ENCODE data around the gene BLTP3B.
"Not testable (repeated sequence)": the region's sequence is repeated elsewhere in the genome, so short reads cannot be mapped to it uniquely, and the experiment has no call there.

Gene BLTP3B, protein sequence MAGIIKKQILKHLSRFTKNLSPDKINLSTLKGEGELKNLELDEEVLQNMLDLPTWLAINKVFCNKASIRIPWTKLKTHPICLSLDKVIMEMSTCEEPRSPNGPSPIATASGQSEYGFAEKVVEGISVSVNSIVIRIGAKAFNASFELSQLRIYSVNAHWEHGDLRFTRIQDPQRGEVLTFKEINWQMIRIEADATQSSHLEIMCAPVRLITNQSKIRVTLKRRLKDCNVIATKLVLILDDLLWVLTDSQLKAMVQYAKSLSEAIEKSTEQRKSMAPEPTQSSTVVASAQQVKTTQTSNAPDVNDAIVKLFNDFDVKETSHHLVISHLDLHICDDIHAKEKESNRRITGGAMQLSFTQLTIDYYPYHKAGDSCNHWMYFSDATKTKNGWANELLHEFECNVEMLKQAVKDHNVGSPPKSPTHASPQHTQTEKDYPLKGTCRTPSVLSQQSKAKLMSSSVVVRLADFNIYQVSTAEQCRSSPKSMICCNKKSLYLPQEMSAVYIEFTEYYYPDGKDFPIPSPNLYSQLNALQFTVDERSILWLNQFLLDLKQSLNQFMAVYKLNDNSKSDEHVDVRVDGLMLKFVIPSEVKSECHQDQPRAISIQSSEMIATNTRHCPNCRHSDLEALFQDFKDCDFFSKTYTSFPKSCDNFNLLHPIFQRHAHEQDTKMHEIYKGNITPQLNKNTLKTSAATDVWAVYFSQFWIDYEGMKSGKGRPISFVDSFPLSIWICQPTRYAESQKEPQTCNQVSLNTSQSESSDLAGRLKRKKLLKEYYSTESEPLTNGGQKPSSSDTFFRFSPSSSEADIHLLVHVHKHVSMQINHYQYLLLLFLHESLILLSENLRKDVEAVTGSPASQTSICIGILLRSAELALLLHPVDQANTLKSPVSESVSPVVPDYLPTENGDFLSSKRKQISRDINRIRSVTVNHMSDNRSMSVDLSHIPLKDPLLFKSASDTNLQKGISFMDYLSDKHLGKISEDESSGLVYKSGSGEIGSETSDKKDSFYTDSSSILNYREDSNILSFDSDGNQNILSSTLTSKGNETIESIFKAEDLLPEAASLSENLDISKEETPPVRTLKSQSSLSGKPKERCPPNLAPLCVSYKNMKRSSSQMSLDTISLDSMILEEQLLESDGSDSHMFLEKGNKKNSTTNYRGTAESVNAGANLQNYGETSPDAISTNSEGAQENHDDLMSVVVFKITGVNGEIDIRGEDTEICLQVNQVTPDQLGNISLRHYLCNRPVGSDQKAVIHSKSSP (N-terminal part only)
- total RNA-seq, result 34.3 to 137 (median 52.3) reads per million in 3 experiments

DNA sequence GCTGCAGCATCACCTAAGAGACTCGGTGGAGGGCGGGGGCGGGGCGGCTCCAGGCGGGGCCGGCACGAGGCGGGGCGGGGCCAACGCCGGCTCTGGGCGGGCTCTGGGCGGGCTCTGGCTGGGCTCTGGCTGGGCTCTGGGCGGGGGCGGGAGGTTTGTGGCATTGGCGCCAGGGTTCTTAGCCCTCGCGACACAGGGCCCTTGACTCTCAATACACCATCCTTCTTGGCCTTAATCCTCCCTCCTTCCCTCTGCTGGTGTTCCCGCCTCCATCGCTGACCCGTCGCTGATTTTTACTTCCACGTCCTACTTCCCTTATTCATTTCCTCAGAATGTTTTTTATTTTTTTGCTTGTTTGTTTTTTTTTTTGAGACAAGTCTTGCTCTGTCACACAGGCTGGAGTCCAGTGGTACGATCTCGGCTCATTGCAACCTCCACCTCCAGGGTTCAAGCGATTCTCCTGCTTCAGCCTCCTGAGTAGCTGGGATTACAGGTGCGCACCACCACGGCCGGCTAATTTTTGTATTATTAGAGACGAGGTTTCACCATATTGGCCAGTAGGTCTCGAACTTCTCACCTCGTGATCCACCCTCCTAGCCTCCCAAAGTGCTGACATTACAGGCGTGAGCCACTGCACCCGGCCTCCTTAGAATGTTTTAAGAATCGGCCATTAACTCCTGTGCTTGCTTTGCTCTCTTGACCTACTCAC, at the start of gene BLTP3B:
TSS of gene BLTP3B (minus strand) at position 24 of the 709 bp plus-strand sequence. CDS start 239 bp downstream, outside the sequence.
- peak; percentile 79 for DNase-seq

DNA sequence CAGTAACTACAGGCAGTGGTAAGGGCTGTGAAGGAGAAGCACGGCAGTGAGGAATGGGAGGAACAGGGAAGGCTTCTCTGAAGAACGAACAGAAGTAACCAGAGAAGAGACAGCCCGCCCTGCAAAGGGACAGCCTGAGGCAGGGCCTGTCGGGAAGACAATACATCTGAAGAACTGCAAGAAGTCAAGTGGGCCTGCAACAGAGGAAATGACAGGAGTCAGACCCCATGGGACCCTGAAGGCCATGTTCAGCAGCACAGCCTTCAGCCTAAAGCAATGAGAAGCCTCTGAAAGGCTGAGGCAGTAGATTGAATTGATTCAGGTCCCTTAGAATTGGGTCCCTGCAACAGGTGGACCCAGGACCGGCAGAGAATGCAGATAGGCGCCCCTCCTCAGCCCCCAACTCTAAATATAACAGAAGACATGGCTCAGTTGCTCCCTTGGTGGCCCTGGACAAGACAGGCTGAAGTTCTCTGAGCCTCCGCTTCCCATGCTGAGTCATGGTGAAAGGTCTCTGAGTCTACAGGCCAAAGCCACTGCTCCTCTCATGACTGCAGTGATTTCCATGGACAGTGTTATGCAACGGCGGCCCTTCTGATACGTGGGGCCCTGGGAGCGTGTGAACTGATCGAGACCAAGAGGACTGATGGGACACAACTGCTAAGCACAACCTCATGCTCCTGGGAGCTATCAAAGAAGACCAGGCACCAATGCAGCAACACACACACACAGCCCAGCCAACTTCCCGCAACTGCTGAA, 47.1 kb upstream of the BLTP3B start:
- no peak for DNase-seq

DNA sequence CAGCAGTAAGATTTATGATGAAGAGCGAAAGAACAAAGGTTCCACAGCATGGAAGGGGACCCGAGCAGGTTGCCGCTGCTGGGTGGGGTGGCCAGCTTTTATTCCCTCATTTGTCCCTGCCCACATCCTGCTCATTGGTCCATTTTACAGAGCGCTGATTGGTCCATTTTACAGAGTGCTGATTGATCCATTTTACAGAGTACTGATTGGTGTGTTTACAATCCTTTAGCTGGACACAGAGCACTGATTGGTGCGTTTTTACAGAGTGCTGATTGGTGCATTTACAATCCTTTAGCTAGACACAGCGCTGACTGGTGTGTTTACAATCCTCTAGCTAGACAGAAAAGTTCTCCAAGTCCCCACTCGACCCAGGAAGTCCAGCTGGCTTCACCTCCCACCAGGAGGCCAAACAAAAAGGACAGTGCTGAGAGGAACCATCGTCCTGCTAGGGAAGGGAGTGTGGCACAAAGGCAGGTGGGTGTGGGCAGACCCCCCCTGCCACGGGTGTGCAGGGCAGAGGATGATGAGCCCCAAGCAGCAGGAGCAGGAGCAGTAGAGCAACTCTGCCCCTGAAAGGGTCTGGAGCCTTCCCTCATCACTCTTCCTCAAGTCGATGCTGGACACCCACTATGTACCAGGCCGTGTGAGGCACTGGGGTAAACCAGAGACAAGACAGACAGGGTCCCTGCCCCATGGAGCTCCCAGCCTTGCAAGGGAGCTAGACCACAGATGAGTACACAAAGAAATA, 46.4 kb upstream of the BLTP3B start:
- not testable (repeated sequence) for DNase-seq

DNA sequence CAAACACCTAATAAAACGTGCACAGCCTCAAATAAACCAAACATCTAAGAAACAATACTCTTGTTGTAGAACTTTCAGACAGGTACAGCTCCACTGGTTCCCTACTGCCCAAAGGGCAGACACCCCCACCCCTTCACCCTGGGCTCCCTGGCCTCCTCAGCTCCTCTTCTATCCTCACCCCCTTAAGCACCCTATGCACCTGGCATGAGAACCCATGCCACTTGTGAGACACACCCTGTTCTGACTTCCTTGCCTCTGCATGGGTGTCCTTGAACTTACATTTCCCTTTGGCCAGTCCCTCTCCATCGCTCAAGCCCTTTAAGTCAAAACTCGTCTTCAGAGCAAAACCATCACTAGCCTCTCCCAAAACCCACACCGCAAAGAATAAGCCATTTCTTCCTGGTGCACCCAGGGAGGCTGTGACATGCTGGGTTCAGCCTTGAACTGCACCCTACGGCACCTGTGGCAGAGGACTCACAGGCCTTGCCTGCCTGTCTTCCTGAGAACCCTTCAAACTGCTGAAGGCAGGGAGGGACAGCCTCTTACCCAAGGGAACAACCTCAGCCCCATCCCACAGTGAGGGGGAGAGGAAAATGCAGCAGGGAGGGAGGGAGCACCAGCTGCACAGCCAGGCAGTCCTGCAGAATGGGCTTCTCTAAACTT, 45.3 kb upstream of the BLTP3B start:
- no peak for DNase-seq

DNA sequence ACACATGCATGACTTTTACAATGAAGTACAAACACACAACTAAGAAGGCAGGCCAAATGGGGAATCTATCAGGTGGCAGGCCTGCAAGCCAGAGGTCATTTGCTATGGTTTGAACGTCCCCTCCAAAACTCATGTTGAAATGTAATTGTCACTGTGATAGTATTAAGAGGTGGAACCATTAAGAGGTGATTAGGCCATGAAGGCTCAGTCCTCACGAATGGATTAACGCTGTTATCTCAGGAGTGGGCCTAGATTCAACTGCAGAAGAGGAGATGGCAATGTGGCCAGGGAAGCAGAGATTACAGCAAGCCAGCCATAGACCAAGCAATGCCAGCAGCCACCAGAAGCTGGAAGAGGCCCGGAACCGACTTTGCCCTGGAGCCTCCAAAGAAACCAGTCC, 44.4 kb upstream of the BLTP3B start:
- no peak for DNase-seq

DNA sequence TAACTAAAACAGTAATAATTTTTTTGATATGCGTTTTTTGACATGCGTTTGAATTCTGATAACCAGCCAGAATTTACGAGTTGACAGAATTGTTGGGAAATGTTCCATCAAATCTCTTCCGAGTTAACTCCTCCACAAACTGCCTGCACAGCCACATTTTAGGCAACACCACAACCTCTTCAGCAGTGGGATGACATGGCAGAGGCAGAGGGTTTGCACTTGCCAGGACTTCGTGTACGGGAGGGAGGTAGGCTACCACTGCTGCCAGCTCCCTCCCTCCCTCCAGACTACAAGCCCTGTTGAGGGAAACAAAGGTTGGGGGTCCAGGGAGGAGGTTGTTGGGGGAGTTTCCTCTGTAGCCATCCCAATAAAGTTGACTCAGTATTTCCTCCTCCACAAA, 43.4 kb upstream of the BLTP3B start:
- DNase-seq, result no peak

DNA sequence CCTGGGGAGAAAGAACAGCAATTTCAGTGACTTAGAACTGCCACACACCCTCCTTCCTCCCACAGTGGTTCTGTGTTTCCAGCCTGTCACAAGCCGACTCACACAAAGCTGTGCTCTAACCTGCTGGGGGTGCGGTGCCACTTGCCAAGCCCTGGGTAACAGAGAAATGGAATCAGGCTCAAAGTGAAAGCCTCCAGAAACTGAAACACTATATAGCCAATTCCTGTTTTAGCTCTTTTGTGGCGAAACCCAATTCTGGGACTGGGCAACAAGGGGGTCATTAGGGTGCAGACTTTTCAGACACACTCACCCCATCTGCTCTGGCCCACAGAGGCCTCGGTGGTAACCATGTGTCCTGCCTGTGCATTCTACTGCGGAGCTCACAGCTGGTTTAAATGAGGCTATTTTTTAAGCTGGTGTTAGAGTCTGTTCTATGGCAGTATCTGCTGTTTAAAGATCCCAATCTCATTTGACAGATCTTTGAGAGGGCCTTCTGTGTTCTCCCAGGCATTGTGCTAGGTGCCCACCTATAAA, 42.8 kb upstream of the BLTP3B start:
- no peak for DNase-seq

DNA sequence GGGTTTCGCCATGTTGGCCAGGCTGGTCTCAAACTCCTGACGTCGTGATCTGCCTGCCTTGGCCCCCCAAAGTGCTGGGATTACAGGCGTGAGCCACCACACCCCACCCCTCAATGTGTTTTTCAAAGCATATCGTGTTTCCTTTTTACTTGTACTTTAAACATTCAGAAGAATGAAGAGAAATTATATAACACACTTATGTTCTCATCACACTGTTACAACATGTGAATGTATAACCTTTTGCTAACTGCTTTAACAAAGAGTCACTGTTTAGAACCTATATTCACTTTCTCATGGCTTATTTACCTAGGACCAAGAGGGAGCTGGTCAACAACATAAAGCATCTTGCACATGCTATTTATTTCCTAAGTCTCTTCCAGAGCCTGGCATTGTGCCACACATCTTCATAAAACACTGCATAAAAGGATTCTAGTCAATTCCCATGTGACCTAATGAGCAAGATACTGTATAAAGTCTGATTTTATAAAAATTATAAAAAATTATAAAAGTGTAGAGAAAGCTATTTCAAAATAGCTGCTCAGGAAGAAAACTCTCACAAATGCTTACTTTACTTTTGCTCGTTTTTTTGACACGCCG, 42.0 kb upstream of the BLTP3B start:
- DNase-seq, result no peak

DNA sequence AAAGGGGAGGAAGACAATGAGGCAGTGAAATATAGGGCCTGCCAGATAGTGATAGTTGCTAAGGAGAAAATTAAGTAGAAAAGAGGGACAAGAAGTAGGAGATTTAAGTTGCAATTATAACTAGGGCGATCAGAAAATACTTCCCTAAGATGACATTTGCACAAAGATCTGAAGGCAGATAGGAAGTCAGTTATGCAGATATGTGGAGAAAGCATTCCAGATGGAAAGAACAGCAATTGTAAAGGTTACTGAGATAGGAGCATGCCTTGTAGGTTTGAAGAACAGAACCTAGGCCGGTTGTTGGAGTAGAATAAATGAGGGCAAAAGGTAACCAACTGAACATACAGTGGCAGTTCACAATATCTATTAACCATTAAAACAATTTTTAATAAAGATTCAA, 36.6 kb upstream of the BLTP3B start:
- no peak for DNase-seq

DNA sequence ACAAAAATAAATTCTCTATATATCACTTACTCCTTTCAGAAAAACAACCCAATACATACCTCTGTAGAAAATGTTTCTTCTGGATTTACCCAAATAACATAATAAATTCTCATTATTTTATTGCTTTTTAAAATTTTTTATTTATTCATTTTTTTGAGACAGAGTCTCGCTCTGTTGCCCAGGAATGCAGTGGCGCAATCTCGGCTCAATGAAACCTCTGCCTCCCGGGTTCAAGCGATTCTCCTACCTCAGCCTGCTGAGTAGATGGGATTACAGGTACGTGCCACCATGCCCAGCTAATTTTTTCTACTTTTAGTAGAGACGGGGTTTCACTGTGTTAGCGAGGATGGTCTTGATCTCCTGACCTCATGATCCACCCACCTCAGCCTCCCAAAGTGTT, 33.8 kb upstream of the BLTP3B start:
- not testable (repeated sequence) for DNase-seq

DNA sequence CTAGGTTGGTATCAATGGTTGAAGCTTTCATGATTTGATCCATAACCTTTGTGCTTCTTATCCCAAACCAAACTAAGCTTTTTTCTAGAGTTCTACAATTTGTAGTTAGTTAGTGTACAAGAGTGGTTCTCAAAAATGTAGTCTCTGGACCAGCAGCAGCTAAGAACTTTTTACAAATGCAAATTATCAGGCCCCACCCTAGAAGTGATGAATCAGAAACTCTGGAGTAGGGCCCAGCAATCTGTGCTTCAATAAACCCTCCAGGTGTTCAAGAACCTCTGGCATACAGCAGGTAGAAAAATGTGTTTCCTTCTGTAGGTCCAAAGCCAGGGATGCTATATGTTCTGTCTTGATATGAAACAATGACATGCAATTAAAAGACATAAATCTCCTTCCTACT, 31.8 kb upstream of the BLTP3B start:
- no peak for DNase-seq

DNA sequence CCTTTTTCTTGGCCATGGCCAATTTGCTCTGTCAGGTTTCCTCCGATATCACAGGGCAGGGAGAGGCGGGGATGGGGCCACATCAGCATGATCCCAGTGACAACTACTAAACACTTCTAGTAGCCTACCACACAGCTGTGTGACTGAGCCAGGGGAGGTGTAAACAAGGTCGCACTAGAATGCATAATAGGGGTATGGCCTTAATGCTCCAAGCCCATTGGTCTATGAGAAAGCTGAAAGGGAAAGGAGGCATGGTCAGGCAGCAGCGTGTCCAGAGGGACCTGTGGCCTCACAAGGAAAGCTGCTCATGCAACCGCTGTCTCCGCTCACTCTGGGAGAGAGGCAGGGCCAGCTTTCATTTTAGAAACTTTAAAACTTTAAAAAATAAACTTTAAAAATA, 30.4 kb upstream of the BLTP3B start:
- no peak for DNase-seq

DNA sequence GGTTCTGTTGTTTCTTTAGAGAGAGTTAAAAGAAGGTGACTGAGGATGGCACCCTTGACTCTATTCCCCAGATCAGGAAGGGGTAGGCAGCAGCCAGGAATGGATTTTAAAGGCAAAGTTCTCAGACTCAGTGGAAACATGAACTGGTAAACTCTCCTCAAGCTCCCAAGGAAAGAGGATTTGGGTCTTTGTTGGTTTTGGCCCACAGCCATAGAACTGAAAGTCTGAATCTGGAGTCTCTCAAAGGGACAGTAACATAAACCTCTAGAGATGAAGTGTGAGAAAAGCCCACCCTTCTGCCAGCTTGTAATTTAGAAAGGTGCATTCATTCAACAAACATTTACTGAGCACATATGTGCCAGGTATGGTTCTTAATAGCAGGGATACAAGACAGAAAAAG, 28.6 kb upstream of the BLTP3B start:
- DNase-seq, result no peak

DNA sequence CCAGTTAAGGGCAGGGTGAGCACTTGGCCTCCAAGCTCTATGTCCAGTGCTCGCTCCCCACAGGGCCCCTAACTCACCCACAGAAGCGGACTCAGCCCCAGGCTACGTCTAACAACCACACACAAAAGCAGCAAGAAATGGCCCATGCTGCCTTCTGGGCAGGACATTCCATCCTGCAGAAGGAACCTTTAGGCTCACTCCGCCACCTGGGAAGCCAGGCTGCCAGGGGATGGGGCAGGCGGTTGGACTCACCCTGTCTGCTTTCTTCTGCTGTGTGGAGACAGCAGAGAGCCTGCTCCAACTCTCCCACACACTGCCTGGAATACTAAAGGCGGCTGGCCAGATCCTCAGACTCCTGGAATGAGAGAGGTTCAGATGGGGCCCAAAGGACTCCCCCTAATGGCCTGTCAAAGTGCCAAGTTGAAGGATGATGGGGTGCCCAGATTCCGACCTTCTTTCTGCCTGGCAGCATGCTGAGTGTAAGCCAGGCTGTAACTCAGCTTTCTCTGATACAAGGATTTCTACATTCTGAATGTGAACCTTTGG, 27.7 kb upstream of the BLTP3B start:
- DNase-seq, result no peak

DNA sequence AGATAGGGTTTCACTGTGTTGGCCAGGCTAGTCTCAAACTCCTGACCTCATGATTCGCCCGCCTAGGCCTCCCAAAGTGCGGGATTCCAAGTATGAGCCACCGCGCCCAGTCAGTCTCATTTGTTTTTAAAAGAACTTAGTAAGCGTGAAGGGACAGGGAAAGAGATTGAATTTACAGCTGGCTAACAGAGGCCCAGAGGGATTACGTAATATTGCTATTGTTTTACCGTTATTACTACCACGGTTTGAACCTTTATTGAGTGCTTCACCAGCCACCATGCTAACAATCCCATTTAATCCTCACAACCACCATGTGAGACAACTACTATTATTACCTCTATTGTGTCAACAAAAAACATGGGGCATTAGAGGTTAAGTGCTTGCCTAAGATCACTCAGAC, 26.7 kb upstream of the BLTP3B start:
- no peak for DNase-seq

DNA sequence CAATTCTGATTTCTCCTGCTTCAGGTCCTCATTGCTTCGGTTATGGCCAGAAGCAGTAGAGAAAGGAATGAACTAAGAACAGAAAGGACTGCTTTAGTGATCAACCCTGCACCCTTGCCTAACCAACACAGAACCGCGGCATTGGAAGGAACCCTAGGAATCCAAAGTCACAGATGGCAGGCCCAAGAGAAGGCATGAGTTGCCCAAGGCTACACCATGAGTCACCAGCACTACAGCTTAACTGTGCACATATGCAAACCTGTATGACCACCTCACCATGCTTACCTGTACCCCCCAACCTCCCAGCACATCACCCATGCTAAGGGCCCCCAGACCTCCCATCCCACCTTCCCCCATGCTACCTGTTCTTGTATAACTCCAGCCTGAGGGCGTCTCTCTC, 25.9 kb upstream of the BLTP3B start:
- no peak for DNase-seq

DNA sequence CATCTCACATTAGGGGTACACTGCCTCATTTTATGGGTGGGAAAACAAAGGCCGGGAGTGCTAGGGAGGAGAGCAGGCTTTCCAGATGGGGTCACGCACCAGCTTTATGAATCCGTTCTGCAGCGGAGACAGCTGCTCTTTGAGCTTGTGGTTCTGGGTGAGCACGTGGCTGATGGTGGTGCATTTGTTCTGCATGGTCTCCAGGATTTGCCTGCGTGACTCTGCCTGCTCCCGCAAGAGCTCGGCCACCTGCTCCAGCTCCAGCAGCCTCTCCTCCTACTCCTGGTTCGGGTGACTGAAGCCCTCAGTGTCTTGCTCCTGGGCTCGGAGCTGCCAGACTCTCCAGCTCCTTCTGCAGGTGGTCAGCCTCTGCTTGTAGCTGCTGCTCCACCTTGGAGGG, 23.6 kb upstream of the BLTP3B start:
- no peak for DNase-seq

DNA sequence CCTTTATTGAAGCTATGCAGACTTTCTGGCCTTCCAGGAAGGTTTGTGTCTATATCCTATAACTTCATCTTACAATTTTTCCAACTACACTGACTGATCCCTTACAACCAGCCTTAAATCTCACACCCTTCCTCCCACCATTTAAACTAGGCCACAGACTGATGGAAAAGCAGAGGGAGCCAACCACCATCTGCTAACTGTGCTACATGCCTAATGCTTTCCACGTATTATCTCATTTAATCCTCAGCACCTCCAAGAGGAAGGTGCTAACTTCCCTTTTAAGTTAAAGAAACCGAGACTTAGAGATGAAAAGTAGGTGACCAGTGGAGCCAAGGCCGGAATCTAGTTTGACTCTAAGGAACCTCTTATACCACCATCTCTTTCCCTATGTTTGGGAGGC, 22.7 kb upstream of the BLTP3B start:
- DNase-seq, result no peak

DNA sequence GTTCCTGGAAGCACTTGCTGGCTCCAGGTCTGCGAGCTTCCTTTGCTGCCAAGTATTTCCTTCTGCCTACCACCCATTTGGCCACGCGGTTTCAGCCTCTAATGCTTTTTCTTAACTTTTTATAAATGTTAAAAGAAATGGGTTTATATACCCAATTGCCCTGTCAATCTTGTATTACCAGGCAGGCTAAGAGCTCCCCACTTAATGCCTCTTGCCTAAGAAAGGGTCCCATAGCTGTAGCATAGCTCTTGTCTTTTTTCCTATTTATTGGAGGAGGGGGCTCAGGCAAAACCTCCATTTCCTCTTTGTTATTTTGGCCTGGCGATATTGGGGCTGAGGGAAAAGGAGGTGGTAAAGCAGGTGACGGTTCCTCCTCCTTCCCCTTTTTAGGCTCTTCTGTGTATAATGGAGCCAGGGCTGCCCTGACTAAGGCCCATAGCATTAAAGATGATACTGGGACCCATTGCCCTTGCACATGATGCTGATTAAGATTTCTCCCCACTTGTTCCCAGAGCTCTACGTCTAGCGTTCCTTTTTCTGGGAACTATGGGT, 21.6 kb upstream of the BLTP3B start:
- DNase-seq, result no peak

Data from central memory CD4-positive, alpha-beta T cell (primary cell).